Activated CD4-positive, alpha-beta T cell treated with anti-CD3 and anti-CD28 coated beads for 36 hours (primary cell): ENCODE data around the gene DNAJC4. TPM values are rescaled to one million over a fixed set of nuclear protein-coding genes. Genes with fewer than 3 reads are reported as not detected.

Source experiments
- ATAC-seq: fragments of 200-7000 bp; cut with Tn5 transposase; one replicate; pipeline ENCODE4 v1.10.0; 2021; ENCODE audit warnings: mild to moderate bottlenecking, moderate library complexity
- CTCF ChIA-PET: fragments of 350-600 bp; sonication (Branson Sonifier 250); formaldehyde crosslinking; loops from one replicate; lab custom pipeline; 2021; ENCODE audit warnings: antibody characterized with exemption; lab: Charles Lee
- POLR2A ChIA-PET: fragments of 350-600 bp; sonication (Branson Sonifier 250); formaldehyde crosslinking; loops from one replicate; lab custom pipeline; 2021; ENCODE audit warnings: antibody characterized with exemption, inconsistent platforms; lab: Charles Lee
- DNase-seq: peaks from one replicate; pipeline ENCODE4 v3.0.0-alpha.2; 2020
- H3K27ac Mint-ChIP-seq: one replicate; pipeline ENCODE4 v1.8.0; 2021; ENCODE audit warnings: mixed read lengths
- H3K27me3 Mint-ChIP-seq: one replicate; pipeline ENCODE4 v1.8.0; 2021; ENCODE audit warnings: mixed read lengths
- H3K36me3 Mint-ChIP-seq: one replicate; pipeline ENCODE4 v1.8.0; 2021; ENCODE audit warnings: low read depth, mixed read lengths
- H3K4me1 Mint-ChIP-seq: one replicate; pipeline ENCODE4 v1.8.0; 2021; ENCODE audit warnings: mixed read lengths
- H3K4me3 Mint-ChIP-seq: one replicate; pipeline ENCODE4 v1.8.0; 2021; ENCODE audit warnings: mild to moderate bottlenecking, moderate library complexity, mixed read lengths
- H3K9me3 Mint-ChIP-seq: one replicate; pipeline ENCODE4 v1.8.0; 2021; ENCODE audit warnings: low read depth, mixed read lengths
- intact Hi-C, 2 experiments: fragments of 100-400 bp; cut with DNase I in 1 of 2; cut with micrococcal nuclease in 1 of 2; formaldehyde crosslinking; loops; one replicate each; pipeline versions ENCODE4 v1.14.2 to v1.15.1; 2022 to 2024; cut with DNase I, micrococcal nuclease
- total RNA-seq, 2 experiments: library from RNA; stranded (reverse); gene quantifications; one replicate each; pipeline ENCODE4 v1.2.3, GENCODE V29; 2021

DNAJC4 gene
- total RNA-seq, 2 experiments from 2014 or later = 21.9 to 23.1 TPM

DNA sequence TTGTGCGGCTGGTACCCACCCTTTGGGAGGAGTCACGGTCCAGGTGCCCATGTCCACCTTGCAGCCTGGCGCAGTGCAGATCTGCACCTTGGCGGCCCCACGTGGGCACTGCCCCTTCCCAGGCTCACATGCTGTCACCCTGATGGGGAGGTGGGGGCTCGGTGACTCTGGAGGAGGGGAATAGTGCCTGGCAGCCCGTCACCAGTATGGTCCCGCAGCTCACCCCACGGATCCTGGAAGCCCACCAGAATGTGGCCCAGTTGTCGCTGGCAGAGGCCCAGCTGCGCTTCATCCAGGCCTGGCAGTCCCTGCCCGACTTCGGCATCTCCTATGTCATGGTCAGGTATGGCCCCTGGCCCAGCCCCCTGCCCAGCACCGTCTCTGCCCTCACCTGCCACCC lies 9.6 kb upstream of the DNAJC4 start:
- H3K9me3 Mint-ChIP-seq = no peaks in the 10 kb centered on the region
- H3K36me3 Mint-ChIP-seq = peaks cover 29% of the 10 kb centered on the region
- ChIA-PET POLR2A (no interaction called here), CTCF (no interaction called here)
- no peak for ATAC-seq
- H3K4me3 Mint-ChIP-seq = no peak overlapping the region
- no peak for DNase-seq
- H3K4me1 Mint-ChIP-seq = peaks cover 6% of the 10 kb centered on the region
- H3K27ac Mint-ChIP-seq = no peak overlapping the region
- intact Hi-C loops = no loop called here
- H3K27me3 Mint-ChIP-seq = no peaks in the 10 kb centered on the region

DNA sequence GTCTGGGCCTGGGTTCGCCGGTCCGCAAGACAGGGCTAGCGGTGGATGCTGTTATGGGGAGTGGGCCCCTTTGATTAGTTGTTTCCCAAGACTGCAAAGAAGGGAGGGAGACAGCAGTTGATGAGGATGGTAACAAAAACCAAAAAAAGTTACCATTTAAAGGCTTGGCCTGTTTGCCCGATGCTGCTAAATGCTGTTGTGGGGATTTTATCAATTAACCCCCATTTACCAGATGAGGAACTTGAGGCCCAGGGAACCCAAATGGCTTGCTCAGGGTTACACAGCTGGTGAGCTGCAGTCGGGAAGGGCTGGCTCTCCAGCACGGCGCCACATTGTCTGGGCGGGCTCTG lies 7.7 kb upstream of the DNAJC4 start:
- DNase-seq = no peak
- no peaks in the 10 kb centered on the region for H3K27me3 Mint-ChIP-seq
- intact Hi-C loops = no loop called here
- H3K4me3 Mint-ChIP-seq = no peak overlapping the region
- H3K27ac Mint-ChIP-seq = no peak overlapping the region
- peaks cover 20% of the 10 kb centered on the region for H3K36me3 Mint-ChIP-seq
- ATAC-seq = no peak
- ChIA-PET POLR2A (interaction anchor here (4.4 kb wide), 1 partner anchor 16 kb away, joined by 28 read pairs; the partner anchor contains the start of gene FERMT3), CTCF (interaction anchor here (0.8 kb wide), 1 partner anchor 8 kb away, joined by 3 read pairs; no protein-coding TSS in a partner anchor)
- no peaks in the 10 kb centered on the region for H3K9me3 Mint-ChIP-seq
- peaks cover 11% of the 10 kb centered on the region for H3K4me1 Mint-ChIP-seq

DNA sequence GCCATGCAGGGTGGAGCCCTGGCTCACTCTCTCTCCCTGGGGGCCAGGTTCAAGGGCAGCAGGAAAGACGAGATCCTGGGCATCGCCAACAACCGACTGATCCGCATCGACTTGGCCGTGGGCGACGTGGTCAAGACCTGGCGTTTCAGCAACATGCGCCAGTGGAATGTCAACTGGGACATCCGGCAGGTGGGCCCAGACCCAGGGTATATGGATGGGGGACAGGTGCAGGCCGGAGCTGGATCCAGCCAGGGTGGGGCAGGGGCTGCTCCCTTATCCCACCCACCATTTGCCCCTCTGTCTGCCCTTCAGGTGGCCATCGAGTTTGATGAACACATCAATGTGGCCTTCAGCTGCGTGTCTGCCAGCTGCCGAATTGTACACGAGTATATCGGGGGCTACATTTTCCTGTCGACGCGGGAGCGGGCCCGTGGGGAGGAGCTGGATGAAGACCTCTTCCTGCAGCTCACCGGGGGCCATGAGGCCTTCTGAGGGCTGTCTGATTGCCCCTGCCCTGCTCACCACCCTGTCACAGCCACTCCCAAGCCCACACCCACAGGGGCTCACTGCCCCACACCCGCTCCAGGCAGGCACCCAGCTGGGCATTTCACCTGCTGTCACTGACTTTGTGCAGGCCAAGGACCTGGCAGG lies 7.2 kb upstream of the DNAJC4 start:
- no peak for DNase-seq
- H3K27me3 Mint-ChIP-seq = no peaks in the 10 kb centered on the region
- peaks cover 16% of the 10 kb centered on the region for H3K4me1 Mint-ChIP-seq
- no peaks in the 10 kb centered on the region for H3K9me3 Mint-ChIP-seq
- intact Hi-C loops = no loop called here
- no peak overlapping the region for H3K4me3 Mint-ChIP-seq
- H3K27ac Mint-ChIP-seq = no peak overlapping the region
- POLR2A ChIA-PET = interaction anchor here (0.5 to 4.4 kb wide), 2 partner anchors 11 to 17 kb away, joined by 3 to 28 read pairs; partner anchors contain the start of gene FERMT3
- peaks cover 18% of the 10 kb centered on the region for H3K36me3 Mint-ChIP-seq
- CTCF ChIA-PET = interaction anchor here (0.6 to 1.5 kb wide), 9 partner anchors 8 to 602 kb away, joined by 3 to 6 read pairs (median 4); partner anchors contain the start of genes FERMT3, PRDX5 and TRMT112
- ATAC-seq = no peak

DNA sequence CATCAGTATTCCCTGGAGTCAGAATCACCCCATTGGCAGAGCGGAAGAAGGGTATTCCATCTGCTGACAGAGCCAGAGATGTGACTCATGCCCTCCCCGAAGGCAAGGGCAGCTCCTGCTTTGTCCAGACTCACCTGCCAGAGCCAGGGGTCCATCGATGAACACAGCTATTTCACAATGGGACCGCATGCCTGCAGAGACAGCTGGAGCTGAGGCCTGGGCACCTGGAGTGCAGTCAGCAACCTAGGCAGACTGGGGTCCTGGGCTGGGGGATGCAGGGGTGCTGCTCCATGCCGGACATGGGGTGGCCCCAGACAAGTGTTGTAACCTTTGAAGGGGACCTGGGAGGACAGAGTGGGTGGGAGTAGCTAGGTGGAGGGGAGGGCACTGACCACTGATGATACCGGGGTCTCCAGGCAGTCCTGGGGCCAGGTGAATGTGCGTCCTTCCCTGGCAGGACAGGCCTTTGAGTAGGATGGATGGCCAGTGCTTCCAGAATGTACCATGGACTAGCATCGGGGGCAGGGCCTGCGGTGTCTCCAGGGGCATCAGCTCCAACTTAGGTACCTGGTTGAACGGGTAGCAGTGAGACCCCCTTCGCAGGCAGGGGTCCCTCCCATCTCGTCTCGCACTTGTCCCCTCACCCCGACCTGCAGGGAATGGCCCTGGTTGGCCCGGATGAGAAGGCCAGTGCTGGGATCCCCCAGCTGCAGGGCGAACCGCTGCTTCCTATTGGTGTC lies 6.0 kb upstream of the DNAJC4 start:
- POLR2A ChIA-PET = interaction anchor here (4.4 kb wide), 1 partner anchor 18 kb away, joined by 28 read pairs; the partner anchor contains the start of gene FERMT3
- CTCF ChIA-PET = interaction anchor here (0.5 to 1.5 kb wide), 8 partner anchors 8 to 600 kb away, joined by 3 to 6 read pairs (median 4); partner anchors contain the start of genes FERMT3, FKBP2, PRDX5 and TRMT112
- Mint-ChIP-seq H3K4me3 (peak overlapping the region; percentile 87), H3K36me3 (peaks cover 14% of the 10 kb centered on the region), H3K4me1 (peaks cover 25% of the 10 kb centered on the region), H3K27me3 (no peaks in the 10 kb centered on the region), H3K27ac (no peak overlapping the region), H3K9me3 (no peaks in the 10 kb centered on the region)
- no peak for DNase-seq
- intact Hi-C loops = no loop called here
- ATAC-seq = no peak

DNA sequence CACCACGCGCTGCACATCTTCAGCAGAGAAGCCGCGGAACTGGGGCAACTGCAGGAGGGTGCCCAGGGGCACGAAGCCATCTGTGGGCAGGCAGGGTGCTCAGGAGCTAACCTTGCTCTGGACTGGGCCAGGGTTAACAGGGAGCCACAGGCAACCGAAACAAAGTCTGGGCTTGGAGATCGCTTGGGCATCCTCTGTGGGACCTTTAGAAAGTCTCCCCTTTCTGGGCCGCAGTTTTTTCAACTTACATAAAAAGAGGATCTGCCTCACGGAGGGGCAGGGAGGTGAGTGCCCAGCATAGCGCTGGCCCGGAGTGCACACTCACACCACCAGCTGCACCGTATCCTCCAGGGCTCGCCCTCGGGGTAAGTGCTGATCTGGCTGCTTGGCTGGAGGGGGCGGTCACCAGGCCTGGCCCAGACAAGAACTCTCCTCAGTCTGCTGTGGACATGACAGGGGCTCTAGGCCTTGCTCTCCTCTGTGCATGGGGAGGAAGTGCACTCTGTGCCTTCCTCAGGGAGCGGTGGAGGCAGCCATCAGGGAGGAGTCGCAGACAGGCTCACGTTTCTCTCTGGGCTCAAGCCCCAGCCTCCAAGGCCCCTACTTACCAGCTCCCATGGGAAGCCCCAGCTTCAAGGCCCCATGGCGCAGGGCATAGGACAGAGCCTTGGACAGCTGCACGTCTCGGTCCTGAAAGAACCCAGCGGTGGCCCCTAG lies 5.3 kb upstream of the DNAJC4 start:
- Mint-ChIP-seq H3K9me3 (no peaks in the 10 kb centered on the region), H3K27ac (peak overlapping the region; percentile 85), H3K4me3 (peak overlapping the region; percentile 87), H3K36me3 (peaks cover 15% of the 10 kb centered on the region), H3K27me3 (no peaks in the 10 kb centered on the region), H3K4me1 (peaks cover 32% of the 10 kb centered on the region)
- ATAC-seq (no peak), DNase-seq (no peak)
- intact Hi-C loops = loop anchor here in 1 of 2 experiments (1.0 kb wide), 1 partner anchor 18 kb away; no protein-coding TSS in a partner anchor
- CTCF ChIA-PET = interaction anchor here (1.5 kb wide), 1 partner anchor 17 kb away, joined by 4 read pairs; no protein-coding TSS in a partner anchor
- POLR2A ChIA-PET = interaction anchor here (0.8 to 4.4 kb wide), 2 partner anchors 18 to 40 kb away, joined by 3 to 28 read pairs; partner anchors contain the start of genes FERMT3 and STIP1

DNA sequence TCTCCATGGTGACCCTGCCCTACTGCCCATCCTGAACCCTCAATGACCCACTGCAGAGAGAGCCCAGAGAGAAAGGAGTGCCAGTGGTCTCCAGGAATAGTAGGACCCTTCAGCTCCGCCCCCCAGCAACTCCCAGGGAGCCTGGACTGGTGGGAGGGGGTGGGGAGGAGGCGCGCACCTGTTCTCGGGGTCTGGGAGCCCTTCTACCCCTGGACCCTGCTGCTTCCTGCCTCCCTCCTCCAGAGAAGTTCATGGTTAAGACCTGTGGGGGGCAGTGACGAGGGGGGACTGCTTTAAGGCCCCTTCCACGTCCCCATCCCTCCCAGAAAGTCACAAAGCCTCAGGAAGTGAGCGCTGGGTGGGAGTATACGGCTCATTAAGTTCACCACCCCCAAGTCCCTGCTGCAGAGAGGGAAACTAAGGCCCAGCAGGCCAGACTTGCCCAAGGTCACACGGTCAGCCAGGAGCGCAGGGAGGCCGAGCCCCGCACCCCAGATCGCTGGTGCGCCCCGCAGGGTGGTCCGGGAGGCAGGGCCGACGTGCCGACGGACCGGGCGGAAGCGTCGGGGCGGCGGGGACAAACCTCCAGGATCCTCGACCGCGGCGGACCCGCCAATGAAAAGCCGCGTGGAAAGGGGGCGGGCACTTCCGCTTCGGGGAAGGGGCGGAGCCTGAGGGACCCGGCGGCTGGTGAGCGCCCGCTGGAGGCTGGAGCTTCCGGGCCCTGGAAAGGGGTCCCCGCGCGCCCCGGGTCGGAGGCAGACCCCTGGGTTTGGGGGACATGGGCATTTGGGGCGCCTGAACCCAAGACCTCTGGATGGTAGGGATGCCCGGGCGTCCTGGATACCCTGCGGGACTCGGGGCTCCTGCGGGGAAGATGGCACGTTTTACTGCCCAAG lies 4.5 kb upstream of the DNAJC4 start, which contains the start of the genes NUDT22 and TRPT1:
Gene NUDT22, plus strand, starts transcription at position 667 of the 899 bp plus-strand sequence. CDS start 379 bp downstream, outside the sequence.
Gene TRPT1, minus strand, starts transcription at position 579 of the 899 bp plus-strand sequence. Its CDS starts 326 bp downstream, at position 253.
- peak; percentile 72 for ATAC-seq
- peaks cover 32% of the 10 kb centered on the region for H3K4me1 Mint-ChIP-seq
- intact Hi-C loops = loop anchor here (1.0 to 2.0 kb wide), 11 partner anchors 15 to 92 kb away; partner anchors contain the start of genes FKBP2 (in 2 of the 2), STIP1 (in 2 of the 2), ESRRA (in 1 of the 2) and GPR137 (in 1 of the 2)
- H3K27ac Mint-ChIP-seq = peak within 1 kb of the TSS; percentile 85
- ChIA-PET POLR2A (interaction anchor here (0.6 to 4.4 kb wide), 6 partner anchors 15 to 275 kb away, joined by 3 to 28 read pairs (median 5); partner anchors contain the start of genes FERMT3, FKBP2, PRDX5 and STIP1), CTCF (interaction anchor here (0.6 to 2.5 kb wide), 9 partner anchors 8 to 91 kb away, joined by 3 to 30 read pairs (median 4); partner anchors contain the start of gene FERMT3)
- peak; percentile 96 for DNase-seq
- H3K27me3 Mint-ChIP-seq = no peaks in the 10 kb centered on the region
- H3K36me3 Mint-ChIP-seq = peaks cover 15% of the 10 kb centered on the region
- H3K4me3 Mint-ChIP-seq = peak within 1 kb of the TSS; percentile 87
- H3K9me3 Mint-ChIP-seq = no peaks in the 10 kb centered on the region

DNA sequence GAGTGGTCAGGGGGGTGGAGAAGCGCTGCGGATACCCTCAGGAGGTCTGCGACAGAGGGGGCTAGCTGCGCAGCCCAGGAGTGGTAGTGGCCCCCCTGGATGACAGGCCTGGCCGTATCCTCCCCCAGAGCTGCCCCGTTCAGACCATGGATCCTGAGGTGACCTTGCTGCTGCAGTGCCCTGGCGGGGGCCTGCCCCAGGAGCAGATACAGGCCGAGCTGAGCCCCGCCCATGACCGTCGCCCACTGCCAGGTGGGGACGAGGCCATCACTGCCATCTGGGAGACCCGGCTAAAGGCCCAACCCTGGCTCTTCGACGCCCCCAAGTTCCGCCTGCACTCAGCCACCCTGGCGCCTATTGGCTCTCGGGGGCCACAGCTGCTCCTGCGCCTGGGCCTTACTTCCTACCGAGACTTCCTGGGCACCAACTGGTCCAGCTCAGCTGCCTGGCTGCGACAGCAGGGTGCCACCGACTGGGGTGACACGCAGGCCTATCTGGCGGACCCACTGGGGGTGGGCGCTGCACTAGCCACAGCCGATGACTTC lies 3.8 kb upstream of the DNAJC4 start:
- peak overlapping the region; percentile 82 for H3K27ac Mint-ChIP-seq
- peak; percentile 43 for ATAC-seq

DNA sequence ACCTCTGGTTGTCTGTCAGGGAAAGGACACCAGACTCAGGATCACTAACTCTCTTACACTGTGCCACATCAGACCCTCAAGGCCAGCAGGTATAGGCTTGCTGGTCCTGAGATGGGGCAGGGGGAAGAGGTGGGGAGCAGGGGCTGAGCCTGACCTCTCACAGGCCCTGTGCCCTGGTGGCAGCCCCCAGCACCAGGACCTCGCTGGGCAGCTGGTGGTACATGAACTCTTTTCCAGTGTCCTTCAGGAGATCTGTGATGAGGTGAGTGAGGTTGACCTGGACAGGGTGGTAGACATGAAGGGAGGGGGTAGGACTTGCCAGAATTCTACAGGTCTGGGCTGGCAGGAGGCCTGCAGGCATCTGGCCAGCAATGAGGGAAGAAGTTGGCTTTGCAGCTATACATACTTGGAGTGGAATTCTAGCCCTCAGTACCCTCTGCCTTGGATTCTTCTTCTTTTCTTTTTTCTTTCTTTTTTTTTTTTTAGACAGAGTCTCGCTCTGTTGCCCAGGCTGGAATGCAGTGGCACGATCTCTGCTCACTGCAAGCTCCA lies 2.9 kb upstream of the DNAJC4 start:
- ATAC-seq (no peak), DNase-seq (no peak)
- Mint-ChIP-seq H3K27me3 (no peaks in the 10 kb centered on the region), H3K27ac (peak overlapping the region; percentile 82), H3K9me3 (no peaks in the 10 kb centered on the region), H3K4me1 (peaks cover 37% of the 10 kb centered on the region), H3K36me3 (peaks cover 10% of the 10 kb centered on the region), H3K4me3 (peak overlapping the region; percentile 87)
- POLR2A ChIA-PET = interaction anchor here (1.1 kb wide), 2 partner anchors 42 to 76 kb away, joined by 3 read pairs; no protein-coding TSS in a partner anchor
- CTCF ChIA-PET = interaction anchor here (0.9 to 2.5 kb wide), 2 partner anchors 22 to 74 kb away, joined by 6 to 30 read pairs; partner anchors contain the start of gene FERMT3
- intact Hi-C loops = loop anchor here (2.0 kb wide), 3 partner anchors 13 to 61 kb away; partner anchors contain the start of genes FKBP2 (in 1 of the 2), MACROD1 (in 1 of the 2) and STIP1 (in 1 of the 2)

More for the DNA sequence above, 3.8 kb upstream of the DNAJC4 start:
- CTCF ChIA-PET = interaction anchor here (0.6 to 2.5 kb wide), 11 partner anchors 9 to 90 kb away, joined by 3 to 30 read pairs (median 4); partner anchors contain the start of gene FERMT3
- peak overlapping the region; percentile 87 for H3K4me3 Mint-ChIP-seq
- peaks cover 36% of the 10 kb centered on the region for H3K4me1 Mint-ChIP-seq
- H3K27me3 Mint-ChIP-seq = no peaks in the 10 kb centered on the region
- no peaks in the 10 kb centered on the region for H3K9me3 Mint-ChIP-seq
- peak; percentile 81 for DNase-seq
- POLR2A ChIA-PET = interaction anchor here (0.6 to 4.4 kb wide), 7 partner anchors 15 to 785 kb away, joined by 3 to 28 read pairs (median 5); partner anchors contain the start of genes FERMT3, FKBP2 and PRDX5
- peaks cover 10% of the 10 kb centered on the region for H3K36me3 Mint-ChIP-seq
- intact Hi-C loops = loop anchor here (1.0 to 2.0 kb wide), 11 partner anchors 14 to 92 kb away; partner anchors contain the start of genes FKBP2 (in 2 of the 2), STIP1 (in 2 of the 2), ESRRA (in 1 of the 2) and GPR137 (in 1 of the 2)
